Neural progenitor cell (in vitro differentiated cells): Measurements from ENCODE around the gene IFI27L1. TPM values are rescaled to one million over a fixed set of nuclear protein-coding genes. Genes with fewer than 3 reads are reported as not detected.

ENCODE experiments used
- DNase-seq: peaks from one replicate; pipeline ENCODE4 v3.0.0-alpha.2; 2016; ENCODE audit warnings: low spot score
- H2AFZ ChIP-seq: fragments of 200-600 bp; sonication (generic); replicated peaks from 2 replicates; pipeline ENCODE4 v1.6.1; 2016; ENCODE audit warnings: antibody characterized with exemption
- H3F3A ChIP-seq: fragments of 200-600 bp; sonication (generic); 2 replicates; pipeline ENCODE4 v1.6.1; 2016; ENCODE audit warnings: antibody characterized with exemption, low read depth
- H3K27ac ChIP-seq: fragments of 200-600 bp; sonication (generic); 2 replicates; pipeline ENCODE4 v1.5.1; 2016; ENCODE audit warnings: mild to moderate bottlenecking
- H3K27me3 ChIP-seq: fragments of 200-600 bp; sonication (generic); 2 replicates; pipeline ENCODE4 v1.6.1; 2016; ENCODE audit warnings: mild to moderate bottlenecking, moderate library complexity
- H3K36me3 ChIP-seq: fragments of 200-600 bp; sonication (generic); 2 replicates; pipeline ENCODE4 v1.5.1; 2016
- H3K4me1 ChIP-seq: fragments of 200-600 bp; sonication (generic); 2 replicates; pipeline ENCODE4 v1.6.1; 2016; ENCODE audit warnings: mixed run types
- H3K4me2 ChIP-seq: fragments of 200-600 bp; sonication (generic); 2 replicates; pipeline ENCODE4 v1.6.1; 2016
- H3K4me3 ChIP-seq: fragments of 200-600 bp; sonication (generic); 2 replicates; pipeline ENCODE4 v1.5.1; 2016
- H3K79me2 ChIP-seq: fragments of 200-600 bp; sonication (generic); 2 replicates; pipeline ENCODE4 v1.6.1; 2016; ENCODE audit warnings: low read depth
- H3K9ac ChIP-seq: fragments of 200-600 bp; sonication (generic); 2 replicates; pipeline ENCODE4 v1.6.1; 2016
- H3K9me3 ChIP-seq: fragments of 200-600 bp; sonication (generic); 2 replicates; pipeline ENCODE4 v1.5.1; 2016; ENCODE audit warnings: low read depth
- H4K20me1 ChIP-seq: fragments of 200-600 bp; sonication (generic); 2 replicates; pipeline ENCODE4 v1.6.1; 2016; ENCODE audit warnings: low read depth
- H3K27ac Mint-ChIP-seq: 3 replicates; pipeline ENCODE4 v1.8.0; 2021; ENCODE audit warnings: mixed read lengths
- H3K27me3 Mint-ChIP-seq: 2 replicates; pipeline ENCODE4 v1.8.0; 2022; ENCODE audit warnings: low read depth, mild to moderate bottlenecking, inconsistent platforms, moderate library complexity, mixed read lengths; ENCODE audit not compliant: insufficient read depth
- H3K36me3 Mint-ChIP-seq: 3 replicates; pipeline ENCODE4 v1.8.0; 2021; ENCODE audit warnings: mixed read lengths
- H3K4me1 Mint-ChIP-seq: 3 replicates; pipeline ENCODE4 v1.8.0; 2021; ENCODE audit warnings: mixed read lengths
- H3K4me3 Mint-ChIP-seq: 3 replicates; pipeline ENCODE4 v1.8.0; 2021; ENCODE audit warnings: mild to moderate bottlenecking, moderate library complexity, mixed read lengths
- H3K9me3 Mint-ChIP-seq: 3 replicates; pipeline ENCODE4 v1.8.0; 2020; ENCODE audit warnings: mixed read lengths
- EZH2 ChIP-seq: fragments of 200-600 bp; sonication (generic); IDR thresholded peaks from 2 replicates; pipeline ENCODE4 v1.6.1; 2017; ENCODE audit warnings: antibody characterized with exemption, mild to moderate bottlenecking, moderate library complexity
- EZH2phosphoT487 ChIP-seq: fragments of 200-600 bp; sonication (generic); IDR thresholded peaks from 2 replicates; pipeline ENCODE4 v1.6.1; 2017; ENCODE audit warnings: antibody characterized with exemption
- total RNA-seq: library from RNA; depleted of rRNA; stranded (reverse); fragments of >200 nt; gene quantifications from 2 replicates; pipeline ENCODE4 v1.2.3, GENCODE V29; 2015; ENCODE audit warnings: low replicate concordance
- TF ChIP-seq, protein P1 (sequence below): fragments of 200-600 bp; sonication (generic); IDR thresholded peaks from 2 replicates; pipeline ENCODE4 v1.5.1; 2017; ENCODE audit warnings: antibody characterized with exemption, mild to moderate bottlenecking

The IFI27L1 gene
- total RNA-seq, 1 donor from 2014 or later: 10.8 TPM

DNA sequence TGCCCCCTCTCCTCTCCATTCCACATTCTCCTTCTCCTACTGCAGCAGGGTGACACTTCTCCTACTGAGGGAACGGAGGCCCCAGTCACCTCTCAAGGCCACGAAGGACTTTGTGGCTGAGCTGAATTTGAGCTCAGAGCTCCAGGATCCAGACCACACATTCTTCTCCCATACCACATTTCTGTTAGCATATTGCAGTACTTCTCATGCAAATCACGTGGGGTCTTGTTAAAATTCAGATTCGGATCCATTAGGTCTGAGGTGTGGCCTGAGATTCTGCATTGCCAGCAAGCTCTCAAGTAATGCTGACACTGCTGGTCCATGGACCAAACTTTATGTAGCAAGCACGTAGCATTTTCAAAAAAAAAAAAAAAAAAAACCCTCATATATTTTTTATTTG lies 57.9 kb downstream of the IFI27L1 start:
- Mint-ChIP-seq H3K9me3 (peaks cover 7% of the 10 kb centered on the region), H3K27ac (peak overlapping the region; percentile 57), H3K27me3 (peaks cover 10% of the 10 kb centered on the region), H3K4me1 (peaks cover 14% of the 10 kb centered on the region), H3K4me3 (no peak overlapping the region), H3K36me3 (no peaks in the 10 kb centered on the region)
- peaks cover 6% of the 10 kb centered on the region for H3K9me3 ChIP-seq
- H3K27me3 ChIP-seq: no peaks in the 10 kb centered on the region
- H3K4me2 ChIP-seq: no peak overlapping the region
- H3F3A ChIP-seq: peaks cover 10% of the 10 kb centered on the region
- H4K20me1 ChIP-seq: no peaks in the 10 kb centered on the region
- H3K79me2 ChIP-seq: no peaks in the 10 kb centered on the region
- H3K4me3 ChIP-seq: no peak overlapping the region
- no peak overlapping the region for H3K9ac ChIP-seq
- H3K4me1 ChIP-seq: peaks cover 6% of the 10 kb centered on the region
- TF ChIP-seq, protein P1, sequence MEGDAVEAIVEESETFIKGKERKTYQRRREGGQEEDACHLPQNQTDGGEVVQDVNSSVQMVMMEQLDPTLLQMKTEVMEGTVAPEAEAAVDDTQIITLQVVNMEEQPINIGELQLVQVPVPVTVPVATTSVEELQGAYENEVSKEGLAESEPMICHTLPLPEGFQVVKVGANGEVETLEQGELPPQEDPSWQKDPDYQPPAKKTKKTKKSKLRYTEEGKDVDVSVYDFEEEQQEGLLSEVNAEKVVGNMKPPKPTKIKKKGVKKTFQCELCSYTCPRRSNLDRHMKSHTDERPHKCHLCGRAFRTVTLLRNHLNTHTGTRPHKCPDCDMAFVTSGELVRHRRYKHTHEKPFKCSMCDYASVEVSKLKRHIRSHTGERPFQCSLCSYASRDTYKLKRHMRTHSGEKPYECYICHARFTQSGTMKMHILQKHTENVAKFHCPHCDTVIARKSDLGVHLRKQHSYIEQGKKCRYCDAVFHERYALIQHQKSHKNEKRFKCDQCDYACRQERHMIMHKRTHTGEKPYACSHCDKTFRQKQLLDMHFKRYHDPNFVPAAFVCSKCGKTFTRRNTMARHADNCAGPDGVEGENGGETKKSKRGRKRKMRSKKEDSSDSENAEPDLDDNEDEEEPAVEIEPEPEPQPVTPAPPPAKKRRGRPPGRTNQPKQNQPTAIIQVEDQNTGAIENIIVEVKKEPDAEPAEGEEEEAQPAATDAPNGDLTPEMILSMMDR: no peak
- TF ChIP-seq EZH2phosphoT487 (no peak), EZH2 (no peak)
- no peak for DNase-seq
- H3K36me3 ChIP-seq: no peaks in the 10 kb centered on the region
- no peak overlapping the region for H2AFZ ChIP-seq
- no peak overlapping the region for H3K27ac ChIP-seq

DNA sequence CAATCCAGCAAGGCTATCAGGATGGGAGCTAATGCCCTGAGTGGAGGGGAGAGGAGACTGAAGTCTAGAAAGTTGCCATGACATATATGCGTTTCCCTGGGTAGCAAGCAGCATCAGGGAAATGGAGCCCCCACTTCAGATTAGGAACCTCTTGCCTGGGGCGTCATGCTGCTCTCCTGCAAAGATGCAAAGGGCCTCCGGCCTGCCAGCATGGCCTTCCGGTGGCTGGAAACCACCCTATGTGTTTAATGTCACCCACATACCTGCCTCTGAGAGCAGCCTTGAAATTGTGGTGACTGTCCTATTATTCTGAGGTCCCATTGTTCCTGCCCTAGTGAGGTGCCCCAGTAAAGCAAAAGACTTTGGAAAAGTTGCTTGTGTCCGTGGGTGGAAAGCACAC lies 58.3 kb downstream of the IFI27L1 start:
- Histone ChIP-seq H3K27me3 (no peaks in the 10 kb centered on the region), H3K27ac (no peak overlapping the region), H3K36me3 (no peaks in the 10 kb centered on the region), H3K9me3 (peaks cover 6% of the 10 kb centered on the region), H3F3A (peaks cover 13% of the 10 kb centered on the region), H3K9ac (no peak overlapping the region), H3K4me3 (no peak overlapping the region), H2AFZ (no peak overlapping the region), H3K4me1 (peaks cover 6% of the 10 kb centered on the region), H4K20me1 (no peaks in the 10 kb centered on the region), H3K79me2 (no peaks in the 10 kb centered on the region), H3K4me2 (no peak overlapping the region)
- Mint-ChIP-seq H3K27ac (no peak overlapping the region), H3K4me1 (peaks cover 15% of the 10 kb centered on the region), H3K36me3 (no peaks in the 10 kb centered on the region), H3K9me3 (peaks cover 7% of the 10 kb centered on the region), H3K4me3 (no peak overlapping the region), H3K27me3 (peaks cover 10% of the 10 kb centered on the region)
- no peak for DNase-seq
- TF ChIP-seq EZH2 (no peak), EZH2phosphoT487 (no peak)
- TF ChIP-seq, protein P1: no peak

DNA sequence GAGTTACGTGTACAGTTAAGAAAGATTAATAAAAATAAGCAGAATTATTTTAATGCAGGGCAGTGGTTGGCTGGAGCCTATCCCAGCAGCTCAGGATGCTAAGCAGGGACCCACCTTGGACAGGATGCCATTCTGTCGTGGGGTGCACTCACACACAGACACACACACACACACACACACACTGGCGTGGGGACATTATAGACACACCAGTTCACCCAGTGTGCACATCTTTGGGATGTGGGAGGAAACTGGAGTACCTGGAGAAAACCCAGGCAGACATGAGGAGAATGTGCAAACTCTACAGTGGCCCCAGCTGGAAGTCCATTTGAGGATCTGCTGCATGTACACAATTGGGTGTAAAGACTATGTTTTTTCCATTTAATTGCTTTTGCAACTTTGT lies 61.1 kb downstream of the IFI27L1 start:
- DNase-seq: no peak
- H3K36me3 Mint-ChIP-seq: no peaks in the 10 kb centered on the region
- peaks cover 21% of the 10 kb centered on the region for H3K4me1 Mint-ChIP-seq
- Histone ChIP-seq H3K36me3 (no peaks in the 10 kb centered on the region), H3K79me2 (no peaks in the 10 kb centered on the region), H4K20me1 (no peaks in the 10 kb centered on the region), H3K27me3 (no peaks in the 10 kb centered on the region), H3K4me3 (no peak overlapping the region), H3K4me1 (peaks cover 14% of the 10 kb centered on the region), H3K4me2 (no peak overlapping the region), H2AFZ (no peak overlapping the region), H3K9ac (no peak overlapping the region), H3F3A (peaks cover 20% of the 10 kb centered on the region), H3K9me3 (no peaks in the 10 kb centered on the region), H3K27ac (no peak overlapping the region)
- no peak for TF ChIP-seq EZH2
- TF ChIP-seq, protein P1: no peak
- no peak for TF ChIP-seq EZH2phosphoT487
- peaks cover 12% of the 10 kb centered on the region for H3K27me3 Mint-ChIP-seq
- no peaks in the 10 kb centered on the region for H3K9me3 Mint-ChIP-seq
- H3K27ac Mint-ChIP-seq: no peak overlapping the region
- no peak overlapping the region for H3K4me3 Mint-ChIP-seq
